CD4-positive, alpha-beta T cell treated with Interleukin-21 for 1 hour (primary cell): ENCODE results near the gene SOX6.

Experiments used
- DNase-seq: peaks from one replicate; pipeline ENCODE4 v3.0.0-alpha.2; 2020

The SOX6 gene

GRCh38 chr11:15920856-15921629 is 435.3 kb downstream of the SOX6 start:
- no peak for DNase-seq

- DNase-seq = no peak
Observed at GRCh38 chr11:15918674-15919073, 437.7 kb downstream of the SOX6 start.

- no peak for DNase-seq
Observed at GRCh38 chr11:15918212-15918611, 438.1 kb downstream of the SOX6 start.
